Fibroblast of gingiva (primary cell): Measurements from ENCODE around the gene TEAD4.

Experiments
- DNase-seq: peaks from one replicate; pipeline ENCODE4 v3.0.0-alpha.2; 2011; ENCODE audit warnings: low read depth

TEAD4 gene

DNA sequence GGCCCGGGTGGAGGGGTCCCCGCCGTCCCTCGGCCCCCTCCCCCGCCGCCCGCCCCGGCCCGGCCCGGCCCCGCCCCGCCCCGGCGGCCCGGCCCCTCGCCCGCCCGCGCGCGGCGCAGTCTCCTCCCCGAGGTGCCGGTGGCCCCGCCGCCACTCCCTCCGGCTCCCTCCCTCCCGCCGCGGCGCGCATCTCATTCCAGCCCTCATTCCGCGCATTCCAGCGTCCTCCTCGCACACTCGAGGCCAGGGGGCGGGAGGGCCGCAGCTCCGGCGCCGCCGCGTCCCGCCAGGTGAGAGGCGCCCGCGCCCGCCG lies at the start of gene TEAD4:
Gene TEAD4, plus strand, starts transcription at position 206 of the 313 bp plus-strand sequence.
- DNase-seq: peak; percentile 79

- DNase-seq: no peak
Observed at GRCh38 chr12:2912216-2912575, 47.0 kb upstream of the TEAD4 start.

- no peak for DNase-seq
Observed at GRCh38 chr12:2919249-2919648, 39.9 kb upstream of the TEAD4 start.

- no peak for DNase-seq
Observed at GRCh38 chr12:2922329-2922728, 36.9 kb upstream of the TEAD4 start.

DNA sequence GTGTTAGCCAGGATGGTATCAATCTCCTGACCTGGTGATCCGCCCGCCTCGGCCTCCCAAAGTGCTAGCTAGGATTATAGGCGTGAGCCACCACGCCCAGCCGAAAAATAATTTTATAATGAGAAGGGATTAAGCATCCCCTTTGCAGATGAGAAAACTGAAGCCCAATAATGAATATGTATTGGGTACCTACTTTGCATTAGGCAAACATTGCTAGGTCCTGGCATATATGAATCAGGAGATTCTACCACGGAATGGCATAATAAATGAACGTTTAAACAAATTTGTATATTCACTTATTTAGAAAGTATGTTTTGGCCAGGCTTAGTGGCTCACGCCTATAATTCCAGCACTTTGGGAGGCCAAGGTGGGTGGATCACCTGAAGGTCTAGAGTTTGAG lies 36.1 kb upstream of the TEAD4 start:
- no peak for DNase-seq

DNA sequence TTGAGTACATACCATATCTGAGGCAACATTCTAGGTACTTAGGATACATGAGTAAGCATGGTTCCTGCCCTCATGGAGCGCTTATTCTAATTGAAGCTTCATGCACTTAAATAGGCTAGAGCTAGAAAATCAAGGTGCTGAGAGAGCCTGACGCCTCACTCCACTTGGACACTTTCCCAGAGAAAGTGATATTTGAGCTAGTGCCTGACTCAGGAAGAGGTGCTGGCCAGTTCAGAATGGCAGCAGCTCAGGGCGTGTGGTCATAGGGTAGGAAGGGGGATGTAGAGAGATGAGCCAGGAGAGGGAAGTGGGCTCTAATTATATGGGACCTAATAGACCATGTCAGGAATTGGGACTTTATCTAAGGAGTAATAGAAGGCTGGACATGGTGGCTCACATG lies 35.2 kb upstream of the TEAD4 start:
- DNase-seq: peak; percentile 44

- no peak for DNase-seq
Observed at GRCh38 chr12:2925322-2925995, 33.7 kb upstream of the TEAD4 start.

DNA sequence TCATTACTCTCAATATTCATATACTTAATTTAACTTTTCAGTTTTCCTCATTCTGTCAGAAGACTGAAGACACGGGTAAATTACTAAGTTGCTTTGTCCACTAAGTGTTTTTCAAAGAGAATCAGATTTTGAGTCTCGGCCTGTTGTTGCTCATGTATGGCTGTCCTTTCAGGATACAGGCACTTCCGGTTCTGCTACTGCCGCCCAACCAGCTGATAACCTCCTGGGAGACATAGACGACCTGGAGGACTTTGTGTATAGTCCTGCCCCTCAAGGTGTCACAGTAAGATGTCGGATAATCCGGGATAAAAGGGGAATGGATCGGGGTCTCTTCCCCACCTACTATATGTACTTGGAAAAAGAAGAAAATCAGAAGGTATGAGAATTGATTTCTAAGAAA lies 28.3 kb upstream of the TEAD4 start:
- DNase-seq: no peak

- no peak for DNase-seq
Observed at GRCh38 chr12:2933586-2933985, 25.6 kb upstream of the TEAD4 start.

GRCh38 chr12:2934371-2934770 lies 24.8 kb upstream of the TEAD4 start:
- DNase-seq: no peak

DNA sequence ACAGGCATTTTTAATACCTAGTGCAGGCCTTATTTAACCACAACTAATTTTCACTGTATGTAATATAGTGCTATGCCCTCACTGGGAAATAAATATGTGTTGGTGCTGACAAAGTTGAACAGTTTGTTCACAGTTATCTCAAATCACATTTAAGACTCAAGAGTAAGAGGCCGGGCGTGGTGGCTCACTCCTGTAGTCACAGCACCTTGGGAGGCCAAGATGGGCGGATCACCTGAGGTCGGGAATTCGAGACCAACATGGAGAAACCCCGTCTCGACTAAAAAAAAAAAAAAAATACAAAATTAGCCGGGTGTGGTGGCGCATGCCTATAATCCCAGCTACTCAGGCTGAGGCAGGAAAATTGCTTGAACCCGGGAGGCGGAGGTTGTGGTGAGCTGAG lies 22.9 kb upstream of the TEAD4 start:
- DNase-seq: no peak

DNA sequence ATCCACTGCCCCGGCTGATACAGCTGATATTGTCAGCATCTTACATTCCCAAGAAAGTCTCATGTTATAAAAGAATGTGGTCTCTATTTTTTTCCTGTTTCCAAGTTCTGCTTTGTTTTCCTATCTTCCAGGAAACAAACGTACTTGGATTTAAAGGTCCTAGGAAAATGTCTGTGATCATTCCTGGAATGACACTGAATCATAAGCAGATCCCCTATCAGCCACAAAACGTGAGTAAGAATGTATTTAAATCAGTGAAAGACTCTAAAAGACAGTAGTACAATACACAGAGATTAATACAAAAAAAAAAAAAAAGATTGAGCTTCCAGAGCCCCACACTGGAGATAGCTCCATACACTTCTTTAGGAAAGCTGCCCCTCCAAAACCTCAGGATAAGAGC lies 21.7 kb upstream of the TEAD4 start:
- DNase-seq: no peak

DNA sequence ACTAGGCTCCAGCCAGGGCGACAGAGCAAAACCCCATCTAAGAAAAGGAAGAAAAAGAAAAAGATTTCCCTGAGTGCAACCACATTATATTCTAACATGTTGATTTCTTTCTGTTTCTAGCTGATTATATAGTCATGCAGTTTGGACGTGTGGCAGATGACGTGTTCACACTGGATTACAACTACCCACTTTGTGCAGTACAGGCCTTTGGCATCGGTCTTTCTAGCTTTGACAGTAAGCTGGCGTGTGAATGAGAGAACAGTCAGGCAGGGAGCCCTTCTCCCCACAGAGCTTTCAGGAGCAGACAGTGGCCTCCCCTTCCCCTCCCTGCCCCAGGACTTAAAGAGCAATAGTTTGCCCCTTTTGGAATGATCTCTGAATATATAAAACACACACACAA lies 20.0 kb upstream of the TEAD4 start:
- DNase-seq: no peak

GRCh38 chr12:2940564-2940963 lies 18.6 kb upstream of the TEAD4 start:
- no peak for DNase-seq

DNA sequence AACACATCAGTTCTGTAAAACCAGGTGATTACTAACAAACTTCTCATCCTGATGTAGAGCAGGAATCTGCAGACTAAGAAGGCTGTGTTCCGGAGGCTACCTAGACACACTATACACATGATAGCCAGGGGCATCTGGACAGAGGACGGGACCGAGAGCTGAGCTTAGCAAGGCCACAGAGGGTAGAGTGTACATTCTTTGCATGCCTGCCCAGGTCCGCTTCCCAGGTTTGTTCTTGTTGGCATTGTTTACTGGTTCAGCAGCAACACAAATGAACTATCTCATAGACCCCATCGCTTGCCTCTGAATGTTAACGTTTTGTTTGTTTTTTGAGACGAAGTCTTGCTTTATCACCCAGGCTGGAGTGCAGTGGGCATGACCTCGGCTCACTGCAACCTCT lies 17.7 kb upstream of the TEAD4 start:
- no peak for DNase-seq

DNA sequence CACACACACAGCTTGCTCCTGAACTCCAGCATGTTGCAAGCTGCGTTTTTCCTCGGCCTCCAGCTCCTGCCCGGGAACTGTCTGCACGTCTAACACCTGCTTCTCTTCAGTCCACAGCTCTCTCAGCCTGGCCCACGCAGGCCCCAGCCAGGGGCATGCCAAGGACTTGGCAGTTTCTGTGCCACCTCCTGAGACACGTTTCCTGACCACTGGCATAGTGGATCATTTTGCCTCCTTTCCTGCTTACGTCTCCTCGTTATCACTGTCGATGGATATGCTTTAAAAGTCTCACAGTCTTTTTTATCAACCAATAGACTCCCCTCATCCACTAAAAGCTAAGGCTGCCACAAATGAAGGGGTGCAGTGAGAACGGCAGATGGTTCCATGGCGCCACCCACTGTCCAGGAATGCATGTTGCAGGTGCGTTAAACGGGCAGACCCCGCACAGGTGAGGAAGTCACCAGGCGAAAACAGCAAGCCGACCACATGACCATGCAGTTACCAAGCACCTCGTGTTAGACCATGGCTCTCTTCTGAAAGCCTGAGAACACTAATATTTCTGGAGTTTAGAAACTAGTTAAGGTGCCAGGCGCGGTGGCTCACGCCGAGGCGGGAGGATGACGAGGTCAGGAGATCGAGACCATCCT lies 14.7 kb upstream of the TEAD4 start:
- no peak for DNase-seq

DNA sequence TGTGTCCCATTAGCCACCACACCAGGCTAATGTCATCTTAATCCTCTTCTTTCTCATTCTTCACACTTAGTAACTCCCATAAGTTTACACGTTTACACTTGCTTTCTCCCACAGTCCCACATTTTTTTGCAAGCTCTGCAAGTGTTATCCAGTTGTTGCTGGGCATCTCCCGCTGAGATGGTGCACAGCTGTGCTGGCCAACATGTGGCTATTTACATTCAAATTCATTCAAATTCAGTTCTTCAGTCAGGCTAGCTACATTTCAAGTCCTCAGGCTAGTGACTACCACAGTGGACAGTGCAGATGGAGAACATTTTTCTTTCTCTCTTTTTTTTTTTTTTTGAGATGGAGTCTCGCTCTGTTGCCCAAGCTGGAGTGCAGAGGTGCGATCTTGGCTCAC lies 9.8 kb upstream of the TEAD4 start:
- no peak for DNase-seq

DNA sequence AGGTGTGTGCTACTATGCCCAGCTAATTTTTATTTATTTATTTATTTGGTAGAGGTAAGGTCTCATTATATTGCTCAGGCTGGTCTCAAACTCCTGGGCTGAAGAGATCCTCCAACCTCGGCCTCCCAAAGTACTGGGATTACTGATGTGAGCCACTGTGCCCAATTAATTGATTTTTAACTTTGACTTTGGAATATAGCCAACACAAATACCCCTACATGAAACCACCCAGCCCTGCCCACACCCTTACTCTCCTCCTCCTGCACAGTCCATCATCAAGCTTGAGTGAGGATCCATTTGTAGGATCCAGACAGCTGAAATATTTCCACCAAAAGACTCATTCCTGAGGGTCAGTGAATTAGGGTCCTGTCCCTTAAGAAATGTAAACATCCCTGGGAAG lies 3.3 kb upstream of the TEAD4 start:
- DNase-seq: no peak

GRCh38 chr12:2957816-2958431 lies 1.3 kb upstream of the TEAD4 start:
- DNase-seq: no peak

DNA sequence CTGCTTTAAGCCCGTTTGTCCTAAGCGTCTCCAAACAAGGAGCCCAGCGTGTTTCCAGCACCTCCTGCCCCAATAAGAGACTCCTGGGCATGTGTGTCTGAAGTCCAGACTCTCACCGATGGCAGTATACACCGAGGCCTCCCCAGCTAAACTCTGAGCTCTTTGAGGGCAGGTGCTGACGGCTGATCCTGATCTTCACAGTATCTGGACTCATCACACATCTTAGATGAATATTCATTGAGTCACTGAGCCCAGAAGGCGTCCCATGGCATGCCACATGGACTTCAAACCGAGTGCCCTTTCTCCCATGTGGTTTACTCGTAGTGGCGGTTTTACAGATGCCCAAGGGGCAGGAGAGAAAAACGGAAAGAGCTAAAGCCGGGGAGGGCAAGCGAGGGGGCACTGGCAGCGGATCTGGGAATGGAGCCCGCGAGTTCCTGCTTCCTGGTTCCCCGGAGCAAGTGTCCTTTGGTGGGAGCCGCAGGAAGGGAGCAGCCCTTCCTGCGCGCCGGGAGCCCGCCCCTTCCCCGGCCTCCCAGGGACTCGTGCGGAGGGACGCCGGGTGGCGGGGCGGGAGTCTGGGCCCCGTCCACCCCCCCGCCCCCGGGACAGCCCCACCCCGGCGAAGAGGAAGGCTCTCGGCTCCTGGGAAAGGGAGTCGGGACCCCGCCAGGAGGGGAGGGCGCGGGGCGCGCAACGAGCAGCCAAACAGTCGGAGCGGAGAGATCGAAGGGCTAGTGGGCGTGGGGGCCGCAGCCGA lies 585 bp upstream of the TEAD4 start:
- DNase-seq: peak; percentile 76

DNA sequence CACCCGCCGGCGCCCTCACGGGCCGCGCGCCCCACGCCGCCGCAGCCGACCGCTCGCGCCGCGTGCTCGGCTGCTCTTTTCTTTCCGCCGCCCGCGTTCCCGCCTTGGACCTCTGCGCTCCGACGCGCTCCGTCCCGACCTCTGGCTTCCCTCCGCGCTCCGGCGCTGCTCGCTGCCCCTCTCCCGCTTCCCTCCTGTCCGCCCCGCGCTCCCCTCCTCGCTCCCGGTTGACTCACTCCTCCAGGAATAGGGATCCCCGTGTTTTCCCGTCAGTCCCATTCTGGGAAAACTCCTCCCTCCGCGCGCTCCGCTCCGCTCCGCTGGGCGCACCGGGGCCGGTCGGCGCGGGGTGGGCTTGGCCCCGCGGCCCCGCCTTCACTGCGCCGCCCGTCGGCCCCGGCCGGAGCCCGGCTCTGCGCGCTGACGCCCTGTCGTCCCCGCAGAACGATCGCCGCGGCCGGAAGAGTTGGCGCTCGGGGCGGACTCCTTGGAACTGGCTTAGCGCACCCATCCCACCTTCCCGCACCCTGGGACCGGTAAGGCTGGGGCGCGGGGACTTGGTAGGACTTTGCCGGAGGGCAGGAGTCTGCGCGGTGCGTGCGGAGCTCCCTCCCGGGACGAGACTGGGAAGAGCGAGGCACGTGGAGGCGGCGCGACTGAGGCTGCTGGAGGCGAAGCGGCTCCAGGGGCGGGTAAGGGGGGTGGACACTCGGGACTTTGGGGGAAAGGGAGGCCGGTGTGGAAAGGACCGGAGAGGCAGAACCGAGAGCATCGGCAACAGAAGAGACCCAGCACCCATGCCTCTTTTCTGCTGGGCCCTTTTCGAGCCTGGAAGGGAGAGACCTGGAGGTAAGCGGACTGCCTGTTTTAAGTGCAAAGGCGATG lies 550 bp downstream of the TEAD4 start:
- peak; percentile 54 for DNase-seq

GRCh38 chr12:2960390-2960956 lies 1.3 kb downstream of the TEAD4 start:
- DNase-seq: peak; percentile 31
